HG02588 (cell line): ENCODE results near the gene ANKLE2.
"Not testable (repeated sequence)": the region's sequence is repeated elsewhere in the genome, so short reads cannot be mapped to it uniquely, and the experiment has no call there.

ENCODE experiments used
- ATAC-seq: cut with Tn5 transposase; IDR thresholded peaks from one replicate; pipeline ENCODE4 v1.9.1; 2021; ENCODE audit warnings: mild to moderate bottlenecking, moderate library complexity; ENCODE audit not compliant: unreplicated experiment

Gene ANKLE2

DNA sequence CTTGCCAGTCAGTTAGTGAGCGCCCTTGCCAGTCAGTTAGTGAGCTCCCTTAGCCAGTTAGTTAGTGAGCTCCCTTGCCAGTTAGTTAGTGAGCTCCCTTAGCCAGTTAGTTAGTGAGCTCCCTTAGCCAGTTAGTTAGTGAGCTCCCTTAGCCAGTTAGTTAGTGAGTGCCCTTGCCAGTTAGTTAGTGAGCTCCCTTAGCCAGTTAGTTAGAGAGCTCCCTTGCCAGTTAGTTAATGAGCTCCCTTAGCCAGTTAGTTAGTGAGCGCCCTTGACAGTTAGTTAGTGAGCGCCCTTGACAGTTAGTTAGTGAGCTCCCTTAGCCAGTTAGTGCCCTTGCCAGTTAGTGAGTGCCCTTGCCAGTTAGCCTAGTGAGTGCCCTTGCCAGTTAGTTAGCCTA, 66.7 kb downstream of the ANKLE2 start:
- not testable (repeated sequence) for ATAC-seq

DNA sequence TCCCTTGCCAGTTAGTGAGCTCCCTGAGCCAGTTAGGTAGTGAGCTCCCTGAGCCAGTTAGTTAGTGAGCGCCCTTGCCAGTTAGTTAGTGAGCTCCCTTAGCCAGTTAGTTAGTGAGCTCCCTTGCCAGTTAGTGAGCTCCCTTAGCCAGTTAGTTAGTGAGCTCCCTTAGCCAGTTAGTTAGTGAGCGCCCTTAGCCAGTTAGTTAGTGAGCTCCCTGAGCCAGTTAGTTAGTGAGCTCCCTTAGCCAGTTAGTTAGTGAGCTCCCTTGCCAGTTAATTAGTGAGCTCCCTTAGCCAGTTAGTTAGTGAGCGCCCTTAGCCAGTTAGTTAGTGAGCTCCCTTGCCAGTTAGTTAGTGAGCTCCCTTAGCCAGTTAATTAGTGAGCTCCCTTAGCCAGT, 69.6 kb downstream of the ANKLE2 start:
- not testable (repeated sequence) for ATAC-seq

DNA sequence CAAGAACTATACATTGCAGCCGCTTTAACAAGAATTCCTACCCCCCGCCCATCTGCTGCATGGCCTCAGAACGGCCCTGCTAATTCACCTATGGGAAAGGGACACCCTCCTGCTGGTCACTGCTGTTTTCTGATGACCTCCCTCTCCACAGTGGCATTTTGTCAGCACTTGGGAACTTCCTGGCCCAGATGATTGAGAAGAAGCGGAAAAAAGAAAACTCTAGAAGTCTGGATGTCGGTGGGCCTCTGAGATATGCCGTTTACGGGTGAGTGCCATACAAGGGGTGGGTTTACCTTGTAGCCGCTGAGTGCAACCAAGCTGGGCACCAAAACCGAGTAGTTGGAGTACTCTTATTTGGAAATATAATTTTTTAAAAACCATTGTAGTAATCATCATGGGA, 71.5 kb downstream of the ANKLE2 start:
- no peak for ATAC-seq

DNA sequence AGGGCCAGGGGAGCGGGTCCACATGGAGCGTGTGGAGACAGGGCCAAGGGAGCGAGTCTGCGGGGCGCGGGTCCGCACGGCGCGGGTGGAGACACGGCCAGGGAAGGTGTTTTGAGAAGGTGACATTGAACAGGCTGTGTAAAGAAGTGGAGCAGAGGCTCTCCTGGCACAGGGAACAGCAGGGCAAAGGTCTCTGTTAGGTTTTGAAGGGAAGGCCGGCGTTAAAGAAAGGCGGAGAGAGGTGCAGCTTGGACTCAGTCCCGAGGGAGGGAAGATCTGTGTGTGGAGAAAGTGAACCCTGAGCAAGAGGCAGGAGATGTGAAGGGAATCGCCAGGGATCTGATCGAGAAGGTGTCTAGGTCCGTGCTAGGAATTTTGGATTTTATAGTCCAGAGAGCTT, 72.4 kb downstream of the ANKLE2 start:
- ATAC-seq, result no peak

DNA sequence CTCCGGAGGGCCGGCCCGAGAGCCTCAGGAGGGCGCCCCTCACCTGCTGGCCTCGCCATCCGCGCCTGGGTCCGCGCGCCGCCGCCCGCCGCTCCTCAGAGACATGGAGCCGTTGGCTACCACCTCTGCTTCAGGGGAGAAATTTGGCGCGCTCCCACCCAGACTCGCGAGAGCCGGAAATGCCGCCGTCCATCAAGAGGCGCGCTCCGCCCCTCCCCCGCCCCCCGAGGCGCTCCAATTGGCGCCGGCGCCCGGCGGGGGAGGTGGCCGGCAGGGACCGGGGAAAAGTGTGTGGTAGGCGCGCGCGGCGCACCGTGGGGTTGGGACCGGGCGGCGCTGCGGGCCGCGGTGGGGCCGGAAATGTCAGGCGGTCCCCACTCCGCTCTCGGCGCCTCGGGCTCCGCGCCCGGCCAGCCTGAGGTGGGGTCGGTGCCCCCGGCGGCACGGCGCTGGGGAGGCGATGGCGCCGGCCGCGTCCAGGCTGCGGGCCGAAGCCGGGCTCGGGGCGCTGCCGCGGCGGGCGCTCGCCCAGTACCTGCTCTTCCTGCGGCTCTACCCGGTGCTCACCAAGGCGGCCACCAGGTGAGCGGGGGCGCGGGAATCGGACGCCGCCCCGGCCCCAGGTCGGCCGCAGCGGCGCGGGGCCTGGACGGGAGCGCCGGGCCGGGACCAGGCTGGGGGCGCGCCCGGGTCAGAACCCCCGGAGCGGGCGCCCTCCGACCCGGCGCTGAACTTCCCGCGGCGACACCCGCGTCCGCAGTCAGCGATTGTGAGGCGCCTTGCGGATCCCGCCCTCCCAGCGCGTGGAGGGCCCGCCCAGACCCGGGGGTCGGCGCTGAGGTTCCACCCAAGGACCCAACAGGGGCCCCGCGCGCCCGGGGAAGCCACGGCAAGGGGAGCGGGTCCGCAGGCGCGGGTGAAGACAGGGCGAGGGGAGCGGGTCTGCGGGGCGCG, 74.1 kb downstream of the ANKLE2 start, which contains the start of the genes POLE and PXMP2:
Gene POLE (minus strand): TSS at position 132 of the 954 bp plus-strand sequence. CDS start 27 bp downstream, at position 105.
Gene PXMP2 (plus strand): TSS at position 377 of the 954 bp plus-strand sequence. CDS start 84 bp downstream, at position 461.
- peak; percentile 88 for ATAC-seq

- ATAC-seq, result peak; percentile 17
Measured at GRCh38 chr12:132686825-132687210, 74.8 kb downstream of the ANKLE2 start.

GRCh38 chr12:132685400-132685799, 76.2 kb downstream of the ANKLE2 start:
- ATAC-seq, result no peak

GRCh38 chr12:132677492-132677891, 84.1 kb downstream of the ANKLE2 start:
- ATAC-seq, result no peak

DNA sequence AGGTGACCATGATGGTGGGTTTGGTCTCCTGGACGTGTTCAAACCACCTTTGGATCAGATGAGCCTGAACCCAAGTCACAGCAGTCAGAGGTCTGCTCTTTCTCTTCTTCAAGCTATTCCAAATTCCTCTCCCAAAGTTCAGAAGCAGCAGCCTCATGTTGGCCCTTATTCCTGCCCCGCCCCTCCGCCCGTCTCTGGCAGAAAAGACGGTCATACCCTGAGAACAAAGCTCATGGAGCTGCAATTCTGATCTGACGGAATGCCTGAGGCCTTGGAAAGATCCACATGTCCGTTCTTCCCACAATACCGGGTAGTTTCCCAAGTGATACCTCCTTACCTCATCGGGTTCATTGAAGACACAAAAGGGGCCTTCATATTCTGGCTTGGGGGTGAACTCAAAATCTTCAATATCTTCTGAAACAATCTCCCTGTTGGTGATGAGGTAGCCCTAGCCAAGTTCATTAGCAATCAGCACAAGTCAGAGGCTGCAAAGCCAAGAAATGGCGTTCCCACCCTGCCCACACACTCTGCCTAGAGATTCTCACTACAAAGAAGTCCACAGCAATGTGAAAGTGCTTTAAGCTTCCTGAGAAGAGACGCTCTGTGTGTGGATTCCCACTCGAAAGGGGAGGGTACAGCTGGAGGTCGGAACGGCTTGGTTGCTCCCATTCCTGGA, 85.7 kb downstream of the ANKLE2 start:
- no peak for ATAC-seq
